PC-3 (cell line): ENCODE results near the gene PI4KB. TPM values are rescaled to one million over a fixed set of nuclear protein-coding genes. Genes with fewer than 3 reads are reported as not detected.

ENCODE experiments used
- ATAC-seq: fragments of 200-7000 bp; cut with Tn5 transposase; 2 replicates; pipeline ENCODE4 v1.9.1; 2020; ENCODE audit warnings: mild to moderate bottlenecking, moderate library complexity
- BruUV-seq: library from RNA; stranded (reverse); fragments of 400-500 nt; replicated peaks from 2 replicates; lab custom pipeline; 2021; lab: Mats Ljungman, UMichigan
- CTCF ChIA-PET: fragments of 300-600 bp; sonication (Branson Sonifier 250); formaldehyde crosslinking; loops from one replicate; lab custom pipeline; 2022; ENCODE audit warnings: antibody characterized with exemption; lab: Charles Lee
- POLR2A ChIA-PET: fragments of 300-600 bp; sonication (Branson Sonifier 250); formaldehyde crosslinking; loops from one replicate; lab custom pipeline; 2022; ENCODE audit warnings: antibody characterized with exemption; ENCODE audit not compliant: unreplicated experiment; lab: Charles Lee
- DNase-seq: peaks from one replicate; pipeline ENCODE4 v3.0.0-alpha.2; 2015
- H2AFZ ChIP-seq: fragments of 300-600 bp; sonication (generic); 2 replicates; pipeline ENCODE4 v1.6.0; 2016; ENCODE audit warnings: antibody characterized with exemption, low read length
- H3F3A ChIP-seq: fragments of 300-600 bp; sonication (generic); one replicate; pipeline ENCODE4 v1.6.0; 2017; ENCODE audit warnings: antibody characterized with exemption, low read length, control low read depth, mild to moderate bottlenecking; ENCODE audit not compliant: unreplicated experiment
- H3K27ac ChIP-seq: fragments of 300-600 bp; sonication (generic); 2 replicates; pipeline ENCODE4 v1.5.1; 2016; ENCODE audit warnings: mild to moderate bottlenecking, low read length
- H3K27me3 ChIP-seq: fragments of 300-600 bp; sonication (generic); 2 replicates; pipeline ENCODE4 v1.6.1; 2016; ENCODE audit warnings: low read length, mixed read lengths
- H3K36me3 ChIP-seq: fragments of 300-600 bp; sonication (generic); 2 replicates; pipeline ENCODE4 v1.6.1; 2016; ENCODE audit warnings: low read depth, mixed run types, low read length, mixed read lengths
- H3K4me1 ChIP-seq: fragments of 300-600 bp; sonication (generic); 2 replicates; pipeline ENCODE4 v1.5.1; 2016; ENCODE audit warnings: low read length; ENCODE audit not compliant: insufficient read depth
- H3K4me2 ChIP-seq: fragments of 300-600 bp; sonication (generic); 2 replicates; pipeline ENCODE4 v1.6.0; 2016; ENCODE audit warnings: low read length
- H3K4me3 ChIP-seq: fragments of 300-600 bp; sonication (generic); 2 replicates; pipeline ENCODE4 v1.5.1; 2016; ENCODE audit warnings: mild to moderate bottlenecking, low read length, mixed read lengths
- H3K79me2 ChIP-seq: fragments of 300-600 bp; sonication (generic); 2 replicates; pipeline ENCODE4 v1.6.1; 2017; ENCODE audit warnings: low read length, mixed read lengths
- H3K9ac ChIP-seq: fragments of 300-600 bp; sonication (generic); 2 replicates; pipeline ENCODE4 v1.6.0; 2016; ENCODE audit warnings: mild to moderate bottlenecking, low read length
- H3K9me2 ChIP-seq: fragments of 300-600 bp; sonication (generic); replicated peaks from 2 replicates; pipeline ENCODE4 v1.6.1; 2016; ENCODE audit warnings: mixed run types, low read length, mixed read lengths
- H3K9me3 ChIP-seq: fragments of 300-600 bp; sonication (generic); 2 replicates; pipeline ENCODE4 v1.6.1; 2016; ENCODE audit warnings: low read length, mixed read lengths
- H4K20me1 ChIP-seq: fragments of 300-600 bp; sonication (generic); 2 replicates; pipeline ENCODE4 v1.6.1; 2016; ENCODE audit warnings: low read length, mixed read lengths
- CTCF ChIP-seq: fragments of 300-600 bp; sonication (generic); conservative IDR thresholded peaks from 2 replicates; pipeline ENCODE4 v1.5.1; 2017; ENCODE audit warnings: antibody characterized with exemption, low read depth, mild to moderate bottlenecking, low read length
- EZH2 ChIP-seq: fragments of 300-600 bp; sonication (generic); IDR thresholded peaks from one replicate; pipeline ENCODE4 v1.6.1; 2017; ENCODE audit warnings: antibody characterized with exemption, mild to moderate bottlenecking, low read length; ENCODE audit not compliant: unreplicated experiment
- EZH2phosphoT487 ChIP-seq: fragments of 300-600 bp; sonication (generic); IDR thresholded peaks from 2 replicates; pipeline ENCODE4 v1.6.1; 2018; ENCODE audit warnings: mild to moderate bottlenecking, antibody characterized with exemption, low read length, borderline replicate concordance
- intact Hi-C: fragments of 100-400 bp; cut with micrococcal nuclease; formaldehyde crosslinking; loops from 2 replicates; pipeline ENCODE4 v1.9.0; 2023
- total RNA-seq: library from RNA; depleted of rRNA; stranded (reverse); fragments of >200 nt; gene quantifications from 2 replicates; pipeline ENCODE4 v1.2.3, GENCODE V29; 2014

The PI4KB gene
- total RNA-seq, 1 experiment from 2014 or later: 99.5 TPM

GRCh38 chr1:151273924-151274466 lies 53.2 kb downstream of the PI4KB start:
- Histone ChIP-seq H2AFZ (no peak overlapping the region), H3K36me3 (peaks cover 7% of the 10 kb centered on the region; the same call in 1 of the 2 replicates), H3K9me3 (no peaks in the 10 kb centered on the region), H4K20me1 (no peaks in the 10 kb centered on the region), H3K4me2 (no peak overlapping the region), H3F3A (no peaks in the 10 kb centered on the region), H3K4me1 (no peaks in the 10 kb centered on the region), H3K4me3 (no peak overlapping the region), H3K27ac (no peak overlapping the region), H3K9ac (no peak overlapping the region), H3K79me2 (no peaks in the 10 kb centered on the region), H3K9me2 (no peaks in the 10 kb centered on the region), H3K27me3 (no peaks in the 10 kb centered on the region)
- POLR2A ChIA-PET: no interaction called here
- ATAC-seq (no peak), DNase-seq (no peak)
- TF ChIP-seq EZH2phosphoT487 (no peak), CTCF (no peak), EZH2 (no peak)
- intact Hi-C loops: no loop called here
- no TSS peak for BruUV-seq
- CTCF ChIA-PET: no interaction called here

- POLR2A ChIA-PET: no interaction called here
- Histone ChIP-seq H2AFZ (no peak overlapping the region), H3K79me2 (no peaks in the 10 kb centered on the region), H3K36me3 (peaks cover 50% of the 10 kb centered on the region), H3K27ac (no peak overlapping the region), H3K27me3 (no peaks in the 10 kb centered on the region), H3K4me1 (no peaks in the 10 kb centered on the region), H3K9me2 (no peaks in the 10 kb centered on the region), H3K9me3 (no peaks in the 10 kb centered on the region), H3K4me2 (no peak overlapping the region), H4K20me1 (no peaks in the 10 kb centered on the region), H3F3A (no peaks in the 10 kb centered on the region), H3K4me3 (no peak overlapping the region), H3K9ac (no peak overlapping the region)
- ATAC-seq (no peak), DNase-seq (no peak)
- CTCF ChIA-PET: no interaction called here
- TF ChIP-seq EZH2: no peak
- no peak for TF ChIP-seq CTCF
- no peak for TF ChIP-seq EZH2phosphoT487
- intact Hi-C loops: no loop called here
- BruUV-seq: no TSS peak
Measured at GRCh38 chr1:151267760-151268159, 59.5 kb downstream of the PI4KB start.

GRCh38 chr1:151266821-151267220 lies 60.4 kb downstream of the PI4KB start:
- Histone ChIP-seq H3K27me3 (no peaks in the 10 kb centered on the region), H3K36me3 (peaks cover 59% of the 10 kb centered on the region), H3K9ac (no peak overlapping the region), H3K79me2 (peaks cover 6% of the 10 kb centered on the region), H3K9me2 (no peaks in the 10 kb centered on the region), H3K4me1 (no peaks in the 10 kb centered on the region), H3K27ac (no peak overlapping the region), H2AFZ (no peak overlapping the region), H3F3A (no peaks in the 10 kb centered on the region), H4K20me1 (no peaks in the 10 kb centered on the region), H3K4me3 (no peak overlapping the region), H3K9me3 (no peaks in the 10 kb centered on the region), H3K4me2 (no peak overlapping the region)
- DNase-seq: no peak
- no peak for TF ChIP-seq EZH2phosphoT487
- TF ChIP-seq EZH2: no peak
- TF ChIP-seq CTCF: no peak
- POLR2A ChIA-PET: no interaction called here
- BruUV-seq: no TSS peak
- CTCF ChIA-PET: interaction anchor here (0.5 kb wide), 1 partner anchor 86 kb away, joined by 11 read pairs; no protein-coding TSS in a partner anchor
- intact Hi-C loops: no loop called here
- ATAC-seq: no peak
